Thyroid gland (tissue), 4 donors: ENCODE results near the gene FGF5.

ENCODE experiments used
- CTCF ChIP-seq, 6 experiments: fragments of 200-600 bp in 3 of 6; fragments of 450-650 bp in 3 of 6; sonication (generic) in 3 of 6; IDR thresholded peaks; one replicate each; pipeline ENCODE4 v1.5.1; 2016 to 2019; ENCODE audit warnings: antibody characterized with exemption in 6 of 6, mild to moderate bottlenecking in 2 of 6, inconsistent platforms in 1 of 6, moderate library complexity in 1 of 6
- POLR2A ChIP-seq, 2 donors: fragments of 450-650 bp; IDR thresholded peaks; one replicate each; pipeline ENCODE4 v1.6.1; 2017; ENCODE audit warnings: antibody characterized with exemption in 2 of 2, mild to moderate bottlenecking in 2 of 2, moderate library complexity in 1 of 2

- TF ChIP-seq CTCF (IDR thresholded peaks at IDR 0.05) (no peak), POLR2A (IDR thresholded peaks at IDR 0.05) (no peak)
Observed at GRCh38 chr4:80305466-80305865, 39.0 kb downstream of the FGF5 start.
